ENCODE data around the gene SERPINB10. TPM values are rescaled to one million over a fixed set of nuclear protein-coding genes. Genes with fewer than 3 reads are reported as not detected.

Gene SERPINB10
- total RNA-seq: not detected

- Histone ChIP-seq H3K36me3 (no peaks in the 10 kb centered on the region), H3K4me3 (replicated peaks in 1 of 3) (no peak within 1 kb of the TSS), H3K27ac (no peak within 1 kb of the TSS), H3K4me1 (no peaks in the 10 kb centered on the region), H3K27me3 (no peaks in the 10 kb centered on the region), H3K9me3 (no peaks in the 10 kb centered on the region)
- no peak for DNase-seq
- no peak for TF ChIP-seq POLR2A (IDR thresholded peaks at IDR 0.05)
- TF ChIP-seq CTCF (IDR thresholded peaks at IDR 0.05): no peak
- intact Hi-C loops (cut with DNase I): no loop called here
Observed at GRCh38 chr18:63907664-63908063, at the start of gene SERPINB10. SERPINB10 (plus strand) TSS chr18:63907958; CDS start chr18:63915511, 7,553 bp downstream.

GRCh38 chr18:63858456-63858855, 49.3 kb upstream of the SERPINB10 start:
- Histone ChIP-seq H3K27ac (no peak overlapping the region), H3K36me3 (no peaks in the 10 kb centered on the region), H3K4me3 (replicated peaks in 1 of 3) (no peak overlapping the region), H3K4me1 (no peaks in the 10 kb centered on the region), H3K9me3 (no peaks in the 10 kb centered on the region), H3K27me3 (no peaks in the 10 kb centered on the region)
- WGBS, 2 donors: 57 to 79% methylated on average over 1 of the region's 1 CpG
- DNase-seq: no peak
- no peak for TF ChIP-seq POLR2A (IDR thresholded peaks at IDR 0.05)
- TF ChIP-seq CTCF (IDR thresholded peaks at IDR 0.05): no peak
- intact Hi-C loops (cut with DNase I): no loop called here

- H3K27ac ChIP-seq: no peak overlapping the region
- no peaks in the 10 kb centered on the region for H3K27me3 ChIP-seq
- H3K4me3 ChIP-seq (replicated peaks in 1 of 3): no peak overlapping the region
- TF ChIP-seq POLR2A (IDR thresholded peaks at IDR 0.05): no peak
- TF ChIP-seq CTCF (IDR thresholded peaks at IDR 0.05): no peak
- no peaks in the 10 kb centered on the region for H3K36me3 ChIP-seq
- intact Hi-C loops (cut with DNase I): no loop called here
- no peaks in the 10 kb centered on the region for H3K9me3 ChIP-seq
- WGBS, 2 donors: 84 to 91% methylated on average over 2 of the region's 2 CpGs
- H3K4me1 ChIP-seq: no peaks in the 10 kb centered on the region
- DNase-seq: no peak
Observed at GRCh38 chr18:63859781-63860475, 47.8 kb upstream of the SERPINB10 start.

- Histone ChIP-seq H3K4me1 (no peaks in the 10 kb centered on the region), H3K9me3 (no peaks in the 10 kb centered on the region), H3K4me3 (replicated peaks in 1 of 3) (no peak overlapping the region), H3K36me3 (no peaks in the 10 kb centered on the region), H3K27me3 (no peaks in the 10 kb centered on the region), H3K27ac (no peak overlapping the region)
- WGBS, 2 donors: 87 to 94% methylated on average over 2 of the region's 2 CpGs
- no peak for TF ChIP-seq POLR2A (IDR thresholded peaks at IDR 0.05)
- TF ChIP-seq CTCF (IDR thresholded peaks at IDR 0.05): no peak
- intact Hi-C loops (cut with DNase I): no loop called here
- DNase-seq: no peak
Observed at GRCh38 chr18:63860531-63860930, 47.2 kb upstream of the SERPINB10 start.

GRCh38 chr18:63867368-63868125, 40.2 kb upstream of the SERPINB10 start:
- Histone ChIP-seq H3K36me3 (no peaks in the 10 kb centered on the region), H3K4me1 (no peaks in the 10 kb centered on the region), H3K27me3 (no peaks in the 10 kb centered on the region), H3K9me3 (no peaks in the 10 kb centered on the region), H3K27ac (no peak overlapping the region), H3K4me3 (replicated peaks in 1 of 3) (no peak overlapping the region)
- TF ChIP-seq CTCF (IDR thresholded peaks at IDR 0.05) (no peak), POLR2A (IDR thresholded peaks at IDR 0.05) (no peak)
- intact Hi-C loops (cut with DNase I): no loop called here
- 89% methylated on average over 3 of the region's 3 CpGs for WGBS, 2 donors
- no peak for DNase-seq

All from thyroid gland (tissue), 4 donors.